Effector CD8-positive, alpha-beta T cell (primary cell): Measurements from ENCODE around the gene MKKS.
"Not testable (repeated sequence)": the region's sequence is repeated elsewhere in the genome, so short reads cannot be mapped to it uniquely, and the experiment has no call there.

Source experiments
- DNase-seq: peaks from one replicate; lab custom pipeline; 2025; lab: John Stamatoyannopoulos, UW

MKKS gene

DNA sequence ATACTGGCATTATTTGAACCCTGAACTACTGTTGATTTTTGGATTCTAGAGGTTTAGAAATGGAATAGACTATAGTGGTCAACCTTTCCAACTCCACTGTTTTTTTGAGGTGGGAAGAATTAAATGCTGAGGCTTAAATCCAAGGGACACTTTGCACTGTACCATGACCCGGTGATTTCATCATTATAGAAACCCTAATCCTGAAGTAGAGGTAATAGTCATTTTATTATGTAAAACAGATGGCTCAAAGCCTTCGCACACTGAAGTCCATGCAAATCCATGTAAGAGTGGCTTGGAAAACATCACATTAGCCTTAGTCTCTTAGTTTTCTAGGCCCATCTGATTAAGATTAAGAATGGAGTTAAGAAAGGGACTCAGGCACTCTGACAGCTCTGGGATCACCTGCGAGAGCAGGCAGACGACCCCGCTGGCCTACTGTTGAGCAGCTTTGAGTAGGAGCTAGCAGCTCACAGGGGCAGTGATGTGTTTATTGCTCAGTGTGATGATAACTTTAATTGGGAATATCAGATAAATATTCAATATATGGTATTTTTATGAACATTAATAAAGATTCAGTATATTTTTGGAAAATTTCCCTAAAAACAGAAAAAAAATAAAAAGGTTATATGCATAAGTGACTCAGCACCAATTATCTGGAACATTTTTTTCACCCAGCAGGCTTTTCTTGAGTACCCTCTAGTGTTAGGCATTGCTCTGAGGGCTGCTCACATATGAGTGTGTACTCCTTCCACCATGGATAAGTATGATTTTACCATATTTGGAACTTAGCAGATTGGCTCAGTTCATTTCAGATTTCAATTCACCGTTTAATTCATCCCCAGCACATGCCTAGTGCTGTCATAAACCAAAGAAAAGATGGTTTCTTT lies 14.5 kb upstream of the MKKS start:
- DNase-seq = no peak

DNA sequence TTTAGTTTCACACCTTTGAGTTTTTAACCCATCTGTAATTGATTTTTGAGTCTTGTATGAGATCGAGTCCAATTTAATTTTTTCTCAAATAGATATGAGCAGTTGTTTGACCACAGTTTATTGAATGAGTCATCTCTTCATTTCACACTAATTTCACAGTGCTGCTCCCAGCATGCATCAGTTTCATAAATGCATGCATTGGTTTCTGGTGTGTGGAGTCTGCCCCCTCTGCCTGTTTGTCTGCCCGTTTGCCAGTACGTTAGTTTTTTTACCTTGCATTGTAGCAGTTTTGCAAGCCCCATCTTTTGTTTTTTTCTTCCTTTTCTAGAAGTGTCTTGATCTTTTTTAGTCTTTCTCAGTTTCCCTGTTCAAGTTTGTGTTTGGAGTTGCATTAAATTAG lies 13.0 kb upstream of the MKKS start:
- no peak for DNase-seq

DNA sequence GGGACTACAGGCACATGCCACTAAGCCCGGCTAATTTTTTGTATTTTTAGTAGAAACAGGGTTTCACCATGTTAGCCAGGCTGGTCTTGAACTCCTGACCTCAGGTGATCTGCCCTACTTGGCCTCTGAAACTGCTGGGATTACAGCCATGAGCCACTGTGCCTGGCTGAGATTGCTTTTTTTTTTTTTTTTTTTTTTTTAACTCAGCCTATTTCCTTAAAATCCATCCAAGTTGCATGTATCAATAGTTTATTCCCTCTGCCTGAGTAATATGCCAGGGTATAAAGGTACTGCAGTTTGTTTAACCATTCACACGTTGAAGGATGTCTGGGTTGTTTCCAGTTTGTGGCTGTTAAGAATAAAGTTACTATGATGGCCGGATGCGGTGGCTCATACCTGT lies 11.7 kb upstream of the MKKS start:
- DNase-seq = no peak

DNA sequence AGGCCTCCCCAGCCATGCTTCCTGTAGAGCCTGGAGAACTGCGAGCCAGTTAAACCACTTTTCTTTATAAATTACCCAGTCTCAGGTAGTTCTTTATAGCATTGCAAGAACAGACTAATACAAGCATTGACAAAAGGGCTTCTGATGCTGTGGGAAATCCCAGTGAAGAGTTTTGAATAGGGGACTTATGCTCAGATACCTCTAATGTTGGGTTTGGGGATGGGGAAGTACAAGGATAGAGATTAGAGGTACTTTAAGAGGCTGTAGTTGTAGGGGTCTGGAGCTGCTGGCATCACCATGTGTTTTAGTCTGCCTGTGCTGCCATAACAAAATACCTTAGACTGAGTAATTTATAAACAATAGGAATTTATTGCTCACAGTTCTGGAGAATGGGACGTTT lies 9.9 kb upstream of the MKKS start:
- DNase-seq = no peak

DNA sequence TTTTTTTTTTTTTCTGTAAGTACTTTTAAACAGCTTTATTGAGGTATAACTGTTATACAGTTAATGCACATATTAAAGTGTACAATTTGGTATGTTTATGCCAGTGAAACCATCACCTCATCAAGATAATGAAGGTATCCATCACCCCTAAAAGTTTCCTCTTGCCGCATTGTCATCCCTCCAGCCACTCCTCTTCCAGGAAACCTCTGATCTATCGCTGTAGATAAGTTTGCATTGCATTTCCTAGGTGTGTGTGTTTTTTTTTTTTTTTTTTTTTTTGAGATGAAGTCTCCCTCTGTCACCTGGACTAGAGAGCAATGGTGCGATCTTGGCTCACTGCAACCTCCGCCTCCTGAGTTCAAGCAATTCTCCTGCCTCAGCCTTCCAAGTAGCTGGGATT lies 4.2 kb upstream of the MKKS start:
- DNase-seq = no peak

DNA sequence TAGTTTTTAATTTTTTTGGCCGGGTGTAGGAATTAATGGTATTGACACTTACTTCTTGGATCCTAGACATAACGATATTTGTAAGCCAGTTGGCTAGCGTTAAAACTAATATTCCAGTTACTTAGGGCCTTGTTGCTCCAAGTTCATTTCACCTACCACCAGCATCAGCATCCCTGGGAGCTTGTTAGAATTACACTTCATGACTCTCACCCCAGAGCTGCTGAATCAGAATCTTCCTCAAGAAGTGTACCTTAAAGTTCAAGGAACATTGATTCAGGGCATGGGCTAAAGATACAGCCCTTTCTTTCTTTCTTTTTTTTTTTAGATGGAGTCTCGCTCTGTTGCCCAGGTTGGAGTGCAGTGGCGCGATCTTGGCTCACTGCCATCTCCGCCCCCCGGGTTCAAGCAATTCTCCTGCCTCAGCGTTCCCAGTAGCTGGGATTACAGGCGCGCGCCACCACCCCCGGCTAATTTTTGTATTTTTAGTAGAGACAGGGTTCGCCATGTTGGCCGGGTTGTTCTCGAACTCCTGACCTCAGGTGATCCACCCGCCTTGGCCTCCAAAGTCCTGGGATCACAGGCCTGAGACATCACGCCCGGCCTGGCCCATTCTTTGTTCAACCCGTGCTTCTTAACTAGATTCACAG lies 2.2 kb upstream of the MKKS start:
- no peak for DNase-seq

DNA sequence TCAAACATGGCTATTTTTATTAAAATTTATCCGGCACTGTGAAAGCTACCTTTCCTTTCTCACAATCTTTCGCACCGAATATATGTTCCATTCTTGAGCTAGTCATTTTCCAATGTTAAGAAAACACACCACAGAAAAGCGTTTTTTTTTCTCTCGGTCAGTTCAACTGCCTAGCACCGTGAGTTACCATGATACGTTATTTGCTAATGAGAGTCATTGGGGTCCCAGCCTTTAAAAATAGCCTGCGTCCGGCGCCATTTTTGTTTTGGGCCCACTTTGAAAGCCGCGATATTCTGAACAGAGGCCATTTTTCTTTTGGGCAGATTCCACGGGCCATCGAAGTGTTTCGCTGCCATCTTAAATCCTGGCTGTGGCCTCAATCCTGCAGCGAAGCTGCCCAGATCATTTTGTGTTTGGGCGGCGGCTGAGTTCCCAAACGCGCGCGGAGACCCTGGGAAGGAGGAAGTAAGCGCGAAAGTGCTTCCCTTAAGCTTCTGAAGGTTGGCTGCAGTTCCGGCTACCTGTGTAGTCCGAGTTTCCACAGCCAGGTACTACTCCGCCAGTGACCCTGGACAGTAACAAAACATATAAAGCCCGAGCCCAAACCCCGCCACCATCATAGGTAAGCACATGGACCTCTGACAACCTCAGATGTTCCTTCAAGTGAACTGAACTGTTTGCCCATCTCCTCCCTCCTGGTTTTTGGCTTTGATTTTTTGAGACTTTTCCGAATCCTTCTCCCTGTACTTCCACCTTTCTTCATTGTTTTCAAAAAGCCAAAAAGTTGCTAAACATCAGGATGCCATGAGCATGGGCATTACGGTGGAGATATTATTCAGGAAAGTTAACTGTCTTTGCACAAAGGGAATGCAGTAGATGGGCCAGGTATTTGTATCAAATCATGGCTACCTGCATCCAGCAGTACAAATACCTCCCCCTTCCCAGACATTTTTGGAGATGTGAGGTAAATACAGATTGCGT lies 1.1 kb upstream of the MKKS start, which contains the start of gene SLX4IP:
Gene SLX4IP (plus strand): TSS at position 474 of the 981 bp plus-strand sequence. CDS start 22,900 bp downstream, outside the sequence.
- peak; percentile 73 for DNase-seq

DNA sequence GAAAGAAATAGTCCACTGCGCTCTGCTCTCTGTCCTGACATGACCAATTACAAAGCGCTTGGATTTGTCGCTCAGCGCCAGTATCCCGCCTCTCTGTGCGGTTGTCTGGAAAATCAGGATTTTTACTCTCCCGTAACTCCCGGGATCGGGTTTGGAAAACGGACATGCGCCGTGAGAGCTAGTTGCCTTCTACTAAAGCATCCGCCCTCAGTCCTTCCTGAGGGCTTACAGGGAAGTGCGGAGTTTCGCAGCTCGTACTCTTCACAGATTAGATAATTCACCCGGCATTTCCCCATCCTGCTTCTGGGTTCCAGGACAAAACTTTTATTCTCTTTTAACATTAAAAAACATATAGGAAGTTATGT lies 427 bp upstream of the MKKS start:
- DNase-seq = peak; percentile 55

DNA sequence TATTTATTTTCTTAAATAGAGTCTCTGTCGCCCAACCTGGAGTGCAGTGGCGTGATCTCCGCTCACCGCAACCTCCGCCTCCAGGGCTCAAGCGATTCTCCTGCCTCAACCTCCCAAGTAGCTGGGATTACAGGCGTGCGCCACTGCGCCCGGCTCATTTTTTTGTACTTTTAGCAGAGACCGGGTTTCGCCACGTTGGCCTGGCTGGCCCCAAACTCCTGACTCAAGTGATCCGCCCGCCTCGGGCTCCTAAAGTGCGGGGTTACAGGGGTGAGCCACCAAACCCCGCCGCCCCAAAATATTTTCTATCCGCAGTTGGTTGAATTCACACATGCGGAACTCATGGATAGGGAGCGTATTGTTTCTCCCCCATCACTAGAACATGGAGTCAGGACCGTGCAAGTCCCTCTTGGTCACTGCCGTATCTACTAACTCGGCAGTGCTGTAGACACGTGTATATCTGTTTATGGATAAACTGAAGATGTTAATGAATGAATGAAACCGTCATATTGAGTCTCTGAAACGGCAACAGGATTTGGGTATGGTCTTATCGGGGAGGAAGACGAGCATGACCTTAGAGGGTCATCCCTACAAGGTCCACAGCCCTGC lies 904 bp downstream of the MKKS start:
- no peak for DNase-seq

DNA sequence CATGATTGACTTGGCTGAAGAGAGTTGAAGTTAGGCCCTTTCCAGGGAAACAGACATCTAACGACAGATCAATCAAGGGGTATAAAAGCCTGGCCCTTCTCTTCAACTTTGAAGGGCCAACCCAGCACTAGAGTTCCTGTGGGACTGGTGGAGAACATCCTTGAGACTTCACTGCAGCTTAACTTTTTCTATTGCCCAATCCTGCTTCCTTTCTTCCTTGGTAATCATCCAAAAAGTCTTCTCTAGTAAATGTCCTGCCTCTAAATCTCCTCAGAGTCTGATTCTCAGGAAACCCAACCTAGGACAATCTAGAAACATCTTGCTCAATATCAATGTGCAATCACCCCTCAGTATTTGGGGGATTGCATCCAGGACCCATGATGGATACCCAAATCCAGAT lies 1.9 kb downstream of the MKKS start:
- DNase-seq = no peak

DNA sequence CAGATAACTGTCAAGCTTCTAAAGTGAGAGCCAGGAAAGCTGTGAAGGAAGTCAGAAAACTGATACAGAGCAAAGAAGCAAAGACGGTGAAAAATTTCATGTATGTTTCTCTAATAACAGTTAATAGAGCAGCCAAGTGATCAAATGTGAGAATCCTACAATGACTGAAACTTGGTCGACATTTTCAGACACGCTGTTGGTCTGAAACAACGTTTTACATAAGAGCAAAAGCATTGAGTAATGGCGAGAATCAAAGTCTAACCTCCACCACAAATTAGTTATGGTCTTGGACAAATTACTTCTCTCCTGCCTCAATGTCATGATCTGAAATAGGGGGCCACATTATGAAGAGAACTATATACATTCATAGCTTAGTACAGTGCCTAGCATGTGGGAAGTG lies 3.3 kb downstream of the MKKS start:
- DNase-seq = no peak

DNA sequence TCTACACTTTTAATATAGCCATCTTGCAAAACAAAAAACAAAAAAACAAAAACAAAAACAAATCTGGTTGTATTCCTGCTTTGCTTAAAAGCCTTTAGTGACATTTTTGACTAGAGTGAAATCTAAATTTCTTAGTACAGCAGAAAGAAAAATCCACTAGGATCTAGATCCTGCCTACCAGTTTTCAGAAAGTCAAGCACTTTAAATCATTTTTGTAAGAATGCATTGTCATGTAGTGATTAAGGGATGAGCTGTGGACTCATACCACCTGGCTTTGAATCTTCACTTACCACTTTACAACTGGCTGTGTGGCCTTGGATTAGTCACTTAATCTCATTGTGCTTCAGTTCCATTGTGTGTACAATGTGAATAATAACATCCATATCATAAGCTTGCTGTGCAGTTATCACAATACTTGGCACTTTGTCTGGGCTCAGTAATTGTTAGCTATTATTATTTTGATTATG lies 4.0 kb downstream of the MKKS start:
- no peak for DNase-seq

DNA sequence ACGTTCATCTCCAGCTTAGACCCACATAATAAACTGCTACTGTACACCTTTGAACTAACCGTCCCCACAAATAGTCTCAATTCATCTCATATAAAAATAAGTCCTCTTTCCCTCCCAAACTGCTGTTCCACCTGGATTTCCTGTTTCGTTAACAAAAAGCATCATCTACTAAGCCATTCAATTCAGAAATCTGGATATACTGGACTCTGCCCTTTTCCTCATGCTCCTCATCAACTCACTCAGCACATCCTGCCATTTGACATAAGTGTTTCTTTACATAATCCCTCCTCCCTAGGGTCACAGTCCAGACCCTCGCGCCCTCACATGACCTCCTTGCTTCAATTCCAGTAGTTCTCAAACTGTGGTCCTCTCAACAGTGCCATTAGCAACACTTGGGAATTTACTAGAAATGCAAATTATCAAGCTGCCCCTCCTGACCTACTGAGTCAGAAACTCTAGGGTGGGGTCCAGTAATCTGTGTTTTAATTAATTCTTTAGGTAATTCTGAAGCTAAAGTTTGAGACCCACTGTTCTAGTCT lies 4.5 kb downstream of the MKKS start:
- no peak for DNase-seq

DNA sequence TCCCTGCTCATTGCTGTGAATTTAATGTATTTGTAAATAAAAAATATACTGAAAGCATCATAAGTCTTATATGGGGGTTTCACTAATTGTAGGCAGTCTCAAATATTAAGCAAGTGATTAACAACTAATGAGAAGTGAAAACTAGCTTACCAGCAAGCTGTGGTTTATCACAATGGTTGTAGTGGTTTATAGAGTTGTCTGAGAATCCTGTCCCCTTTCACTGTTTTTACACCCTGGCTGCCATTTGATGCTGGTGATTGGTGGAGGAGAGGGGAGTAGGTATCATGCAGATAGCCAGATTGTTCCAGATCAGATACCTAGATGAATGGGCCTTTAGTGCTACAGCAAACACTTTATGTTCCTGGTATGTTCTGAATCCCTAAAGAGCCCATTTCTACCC lies 6.0 kb downstream of the MKKS start:
- DNase-seq = no peak

DNA sequence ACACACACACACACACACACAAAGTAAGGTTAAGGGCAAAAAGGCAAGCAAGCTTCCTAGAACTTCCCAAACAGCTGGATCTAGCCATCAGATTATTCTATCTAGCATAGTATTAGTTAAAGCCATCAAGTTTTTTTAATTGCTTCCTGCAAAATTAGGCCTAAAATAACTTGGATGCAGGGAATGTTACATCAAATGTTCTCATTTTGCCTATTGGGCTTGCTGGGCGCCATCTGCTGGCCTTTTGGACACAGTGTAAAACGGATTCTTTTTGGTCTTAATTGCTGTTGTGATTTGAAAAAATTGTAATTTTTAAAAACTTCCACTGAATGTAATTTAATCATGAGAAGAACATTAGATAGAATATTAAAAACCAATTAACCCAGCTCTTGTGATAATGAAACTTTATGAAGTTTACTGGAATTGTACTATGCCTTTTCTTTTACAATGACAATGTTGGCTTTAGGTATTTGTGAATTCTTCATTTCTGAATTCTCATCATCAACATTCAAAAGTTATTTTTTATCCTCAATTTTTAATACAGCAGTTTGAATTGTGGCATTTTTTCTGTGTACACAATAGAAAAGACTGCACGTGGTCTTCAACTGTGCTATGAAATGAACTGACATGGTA lies 6.8 kb downstream of the MKKS start:
- DNase-seq = peak; percentile 8

DNA sequence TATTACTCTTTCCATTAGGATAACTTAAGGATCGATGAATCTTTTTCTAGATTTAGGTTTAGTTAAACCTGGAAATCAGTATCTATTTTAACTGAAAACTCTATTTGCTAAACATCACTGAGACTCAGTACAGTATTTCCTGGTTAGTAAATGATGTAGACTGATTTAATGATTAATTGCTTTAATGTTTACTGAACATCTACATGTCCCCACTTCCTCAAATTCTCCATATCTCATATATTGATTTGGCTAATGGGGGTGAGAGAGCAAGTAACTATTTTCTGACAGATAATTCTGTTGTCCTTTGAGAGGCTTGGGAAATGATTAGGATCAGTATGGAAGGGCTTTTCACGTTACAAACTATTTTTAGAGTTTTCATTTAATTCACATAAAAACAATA lies 10.3 kb downstream of the MKKS start:
- DNase-seq = no peak

DNA sequence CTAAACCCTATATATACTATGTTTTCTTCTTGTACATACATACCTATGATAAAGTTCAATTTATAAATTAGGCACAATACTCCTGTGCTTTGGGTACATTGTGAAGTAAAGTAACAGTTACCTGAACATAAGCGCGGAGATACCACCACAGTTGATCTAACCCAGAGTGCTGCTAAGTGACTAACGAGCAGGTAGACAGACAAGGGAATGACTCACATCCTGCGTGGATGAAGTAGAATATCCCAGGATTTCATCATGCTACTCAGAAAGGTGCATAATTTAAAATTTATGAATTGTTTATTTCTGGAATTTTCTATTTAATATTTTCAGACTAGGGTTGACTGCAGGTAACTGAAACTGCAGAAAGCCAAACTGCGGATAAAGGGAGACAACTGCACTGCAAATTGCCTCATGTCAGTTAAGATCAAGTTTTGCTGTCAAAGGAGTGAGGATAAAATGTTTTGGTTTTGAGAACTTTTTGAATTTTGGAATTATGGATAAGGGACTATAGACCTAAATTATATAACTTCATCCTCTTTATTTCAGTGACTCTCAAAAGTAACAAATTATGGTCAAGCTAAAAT lies 14.4 kb downstream of the MKKS start:
- no peak for DNase-seq

DNA sequence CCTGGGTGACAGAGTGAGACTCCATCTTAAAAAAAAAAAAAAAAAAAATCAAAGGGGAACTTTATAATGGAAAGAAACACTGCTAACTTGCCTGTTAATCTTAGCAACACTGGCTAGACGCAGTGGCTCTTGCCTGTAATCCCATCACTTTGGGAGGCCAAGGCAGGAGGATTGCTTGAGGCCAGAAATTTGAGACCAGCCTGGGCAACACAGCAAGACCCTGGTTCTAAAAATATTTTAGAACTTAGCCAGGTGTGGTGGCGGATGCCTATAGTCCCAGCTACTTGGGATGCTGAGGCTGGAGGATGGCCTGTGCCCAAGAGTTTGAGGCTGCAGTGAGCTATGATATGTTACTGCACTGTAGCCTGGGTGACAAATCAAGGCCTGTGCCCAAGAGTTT lies 16.8 kb downstream of the MKKS start:
- not testable (repeated sequence) for DNase-seq

DNA sequence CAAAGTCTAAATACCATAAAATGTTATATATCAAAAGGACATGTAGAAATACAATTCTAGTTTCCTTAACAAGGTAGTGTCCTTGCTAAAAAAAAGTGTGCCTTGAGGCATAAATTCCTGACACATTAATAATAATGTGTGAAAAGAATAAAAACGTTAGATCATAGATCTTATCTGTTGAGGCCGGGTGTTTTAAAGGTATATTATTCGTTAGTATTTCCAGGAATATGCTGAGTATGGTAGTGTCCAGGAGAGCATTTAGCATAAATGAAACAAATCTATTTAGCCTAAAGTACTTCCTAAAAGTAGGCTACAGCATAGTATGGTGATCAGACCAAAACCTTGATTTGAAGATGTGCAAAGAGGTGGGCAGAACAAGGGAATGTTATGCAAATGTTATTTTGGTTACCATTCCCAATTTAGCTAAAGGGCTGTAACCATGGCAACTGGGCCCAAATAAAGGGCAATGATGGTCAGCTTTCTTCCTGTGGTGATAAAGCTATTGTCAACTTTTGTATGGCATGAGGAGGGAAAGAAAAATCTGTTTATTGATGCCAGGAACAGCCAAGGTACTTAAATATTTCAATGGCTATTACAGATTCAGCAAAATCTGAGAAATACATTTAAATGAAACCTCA lies 18.9 kb downstream of the MKKS start:
- DNase-seq = no peak
